GM12801 (cell line): ENCODE data around the gene GAP43.

Experiments used
- TF ChIP-seq, protein P1 (sequence below): IDR thresholded peaks from one replicate; pipeline ENCODE4 v1.5.1; 2011; ENCODE audit warnings: control low read depth; ENCODE audit not compliant: insufficient read length; ENCODE audit errors: extremely low read depth

Gene GAP43

GRCh38 chr3:115588201-115589115 lies 34.9 kb upstream of the GAP43 start:
- TF ChIP-seq, protein P1, sequence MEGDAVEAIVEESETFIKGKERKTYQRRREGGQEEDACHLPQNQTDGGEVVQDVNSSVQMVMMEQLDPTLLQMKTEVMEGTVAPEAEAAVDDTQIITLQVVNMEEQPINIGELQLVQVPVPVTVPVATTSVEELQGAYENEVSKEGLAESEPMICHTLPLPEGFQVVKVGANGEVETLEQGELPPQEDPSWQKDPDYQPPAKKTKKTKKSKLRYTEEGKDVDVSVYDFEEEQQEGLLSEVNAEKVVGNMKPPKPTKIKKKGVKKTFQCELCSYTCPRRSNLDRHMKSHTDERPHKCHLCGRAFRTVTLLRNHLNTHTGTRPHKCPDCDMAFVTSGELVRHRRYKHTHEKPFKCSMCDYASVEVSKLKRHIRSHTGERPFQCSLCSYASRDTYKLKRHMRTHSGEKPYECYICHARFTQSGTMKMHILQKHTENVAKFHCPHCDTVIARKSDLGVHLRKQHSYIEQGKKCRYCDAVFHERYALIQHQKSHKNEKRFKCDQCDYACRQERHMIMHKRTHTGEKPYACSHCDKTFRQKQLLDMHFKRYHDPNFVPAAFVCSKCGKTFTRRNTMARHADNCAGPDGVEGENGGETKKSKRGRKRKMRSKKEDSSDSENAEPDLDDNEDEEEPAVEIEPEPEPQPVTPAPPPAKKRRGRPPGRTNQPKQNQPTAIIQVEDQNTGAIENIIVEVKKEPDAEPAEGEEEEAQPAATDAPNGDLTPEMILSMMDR: no peak

- TF ChIP-seq, protein P1: no peak
Measured at GRCh38 chr3:115590873-115591272, 32.4 kb upstream of the GAP43 start.

DNA sequence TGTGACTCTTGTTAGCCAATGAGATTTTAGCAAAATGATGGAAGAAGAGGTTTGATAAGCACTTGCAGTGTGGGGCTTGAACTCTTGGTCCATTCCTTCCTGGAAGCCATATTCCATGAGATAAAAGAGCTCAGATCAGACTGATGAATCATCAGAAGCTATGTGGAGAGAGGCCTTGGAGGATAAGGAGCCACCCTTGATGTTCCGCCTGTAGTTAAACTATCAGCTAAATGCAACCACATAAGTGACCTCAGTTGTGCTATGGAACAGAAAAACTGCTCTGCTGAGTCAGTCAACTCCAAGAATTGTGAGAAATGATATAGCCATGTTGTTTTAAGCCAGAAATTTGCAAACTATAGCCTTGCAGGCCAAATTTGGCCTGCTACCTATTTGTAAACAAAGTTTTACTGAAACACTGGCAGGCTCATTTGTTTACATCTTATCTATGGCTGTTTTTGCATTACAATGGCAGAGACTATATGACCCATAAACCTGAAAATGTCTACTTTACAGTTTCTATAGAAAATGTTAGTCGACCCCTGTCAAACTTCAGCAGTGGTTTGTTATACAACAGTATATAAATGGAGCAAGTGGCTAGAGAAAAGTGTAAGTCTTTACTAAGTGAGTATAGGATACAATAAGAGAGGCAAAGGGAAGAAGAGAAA lies 27.6 kb upstream of the GAP43 start:
- TF ChIP-seq, protein P1: no peak

- TF ChIP-seq, protein P1: no peak
Measured at GRCh38 chr3:115598216-115598615, 25.1 kb upstream of the GAP43 start.

- TF ChIP-seq, protein P1: no peak
Measured at GRCh38 chr3:115602194-115602593, 21.1 kb upstream of the GAP43 start.

DNA sequence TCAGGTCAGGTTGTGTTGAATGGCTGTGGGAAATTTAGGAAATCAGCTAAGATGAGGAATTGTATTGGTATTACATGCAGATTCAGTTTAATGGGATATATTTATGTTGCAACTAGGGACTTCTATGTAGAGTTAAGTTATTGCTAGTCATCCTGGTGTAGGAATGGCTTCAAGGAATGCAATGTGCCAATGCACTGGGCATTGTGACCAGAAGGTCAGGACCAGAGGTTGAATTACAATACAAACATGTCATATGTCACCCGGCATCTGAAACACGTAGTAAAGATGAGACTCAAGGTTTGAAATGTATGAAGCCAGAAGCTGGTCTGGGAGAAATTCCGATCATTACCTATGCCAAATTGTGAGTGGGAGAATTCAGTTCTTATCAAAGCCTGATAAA lies 11.7 kb upstream of the GAP43 start:
- TF ChIP-seq, protein P1: no peak

- TF ChIP-seq, protein P1: no peak
Measured at GRCh38 chr3:115615001-115615814, 8.1 kb upstream of the GAP43 start.
